Stromal cell of bone marrow (primary cell): Measurements from ENCODE around the gene VAV2.
"Not testable (repeated sequence)": the region's sequence is repeated elsewhere in the genome, so short reads cannot be mapped to it uniquely, and the experiment has no call there.

Experiments used
- DNase-seq: peaks from one replicate; pipeline ENCODE4 v3.0.0-alpha.2; 2012; ENCODE audit warnings: low read depth

VAV2 gene

DNA sequence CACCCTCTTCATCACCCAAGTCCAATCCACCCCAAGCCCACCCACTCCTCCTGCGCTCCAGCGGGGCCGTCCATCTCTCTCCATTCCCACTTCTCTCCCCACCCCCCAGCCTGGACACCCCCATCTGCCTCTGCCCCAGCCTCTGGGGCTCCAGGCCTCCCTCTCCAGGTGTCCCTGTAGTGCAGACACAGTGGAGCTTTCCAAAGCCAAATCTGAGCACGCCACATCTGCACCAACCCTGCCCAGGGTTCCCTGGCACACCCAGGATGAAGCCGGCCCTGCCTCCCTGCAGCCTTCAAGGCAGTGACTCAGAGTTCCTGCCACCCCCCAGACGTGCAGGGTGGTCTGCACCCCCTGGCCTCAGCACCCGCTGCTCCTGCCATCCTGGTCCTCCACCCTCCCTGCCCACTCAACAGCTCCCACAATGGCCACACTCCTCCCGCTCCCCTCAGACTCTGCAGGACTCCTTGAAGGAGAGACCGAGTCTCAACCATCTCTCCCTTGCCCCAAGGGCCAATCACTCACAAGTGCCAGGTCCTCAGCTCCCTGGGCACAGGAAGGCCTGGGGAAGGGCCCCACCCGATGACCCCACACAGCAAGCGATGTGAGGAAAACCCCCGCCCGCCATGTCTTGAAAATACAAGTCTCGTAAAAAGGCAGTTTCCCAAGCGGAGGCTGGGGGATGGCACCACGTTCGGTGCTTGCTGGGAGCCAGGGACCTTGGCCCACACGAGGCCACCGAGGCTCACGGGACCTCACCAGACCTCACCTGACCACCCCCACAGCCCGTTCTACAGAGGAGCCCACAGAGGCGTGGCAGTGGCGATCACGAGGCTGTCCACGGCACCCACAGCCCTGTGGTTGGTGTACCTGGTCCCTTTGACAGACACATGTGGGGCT lies 22.2 kb downstream of the VAV2 start:
- no peak for DNase-seq

DNA sequence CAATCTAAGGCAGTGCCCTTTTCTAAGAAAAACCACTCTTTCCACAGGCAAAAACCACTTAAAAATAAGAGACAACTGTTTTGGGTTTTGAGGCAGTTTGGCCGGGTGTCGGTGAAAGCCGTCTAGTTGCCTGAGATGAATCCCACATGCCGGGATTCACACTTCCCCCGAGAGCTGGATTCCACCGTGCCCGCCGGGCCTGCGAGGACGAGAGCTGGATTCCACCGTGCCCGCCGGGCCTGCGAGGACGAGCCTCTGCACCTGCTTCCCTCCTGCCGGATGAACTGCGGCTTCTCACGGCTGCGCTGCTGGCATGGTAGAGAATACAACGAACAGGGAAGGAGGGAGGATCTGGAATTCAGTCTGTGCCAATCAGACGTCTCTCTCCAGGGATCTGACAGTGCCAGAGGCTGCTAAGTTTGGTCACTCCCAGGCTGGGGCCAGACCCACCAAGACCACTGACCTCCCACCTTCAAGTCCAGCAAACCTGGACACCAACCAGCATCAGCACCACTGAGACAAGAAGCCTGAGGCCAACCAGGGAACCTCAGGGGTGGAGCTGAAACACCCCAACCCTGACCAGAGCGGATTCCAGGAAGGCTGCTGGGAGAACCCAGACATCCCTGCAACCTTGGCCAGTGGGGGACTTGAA lies 23.0 kb downstream of the VAV2 start:
- no peak for DNase-seq

DNA sequence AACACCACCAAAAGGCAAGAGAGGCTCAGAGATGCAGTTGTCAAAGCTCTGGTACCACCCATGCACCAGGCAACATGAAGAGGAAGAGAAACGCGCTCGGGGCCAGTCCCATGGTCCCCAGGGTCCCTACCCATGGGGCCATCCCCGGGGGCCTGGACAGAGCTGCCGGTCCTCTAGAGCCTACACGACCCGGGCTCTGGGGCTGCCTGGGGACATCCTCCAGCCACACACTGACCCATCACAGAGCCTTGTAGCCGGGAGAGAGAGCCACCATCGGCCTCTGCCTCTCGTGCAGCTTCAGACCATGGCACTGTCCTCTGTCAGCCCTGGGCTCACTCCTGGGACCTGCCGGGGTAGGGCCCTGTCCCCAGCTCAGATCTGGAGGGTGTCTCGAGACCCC lies 23.7 kb downstream of the VAV2 start:
- no peak for DNase-seq

DNA sequence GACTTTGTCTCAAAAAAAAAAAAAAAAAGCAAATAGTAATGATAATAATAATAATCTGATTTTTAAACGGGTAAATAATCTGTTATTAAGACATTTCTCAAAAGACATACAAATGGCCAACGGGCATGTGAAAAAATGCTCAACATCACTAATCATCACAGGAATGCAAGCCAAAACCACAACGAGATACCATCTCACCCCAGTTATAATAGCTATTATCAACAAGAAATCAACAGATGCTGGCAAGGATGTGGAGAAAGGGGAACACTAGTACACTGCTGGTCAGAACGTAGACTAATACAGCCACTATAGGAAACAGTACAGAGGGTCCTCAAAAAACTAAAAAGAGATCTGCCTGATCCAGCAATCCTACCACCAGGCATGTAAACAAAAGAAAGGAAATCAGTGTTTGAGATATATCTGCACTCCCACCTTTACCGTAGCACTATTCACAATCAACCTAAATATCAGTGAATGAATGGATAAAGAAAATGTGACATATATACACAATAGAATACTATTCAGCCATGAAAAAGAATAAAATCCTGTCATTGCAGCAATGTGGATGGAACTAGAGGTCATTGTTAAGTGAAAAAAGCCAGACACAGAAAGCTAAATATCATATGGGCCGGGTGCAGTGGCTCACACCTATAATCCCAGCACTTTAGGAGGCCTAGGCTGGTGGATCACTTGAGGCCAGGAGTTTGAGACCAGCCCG lies 24.9 kb downstream of the VAV2 start:
- no peak for DNase-seq

DNA sequence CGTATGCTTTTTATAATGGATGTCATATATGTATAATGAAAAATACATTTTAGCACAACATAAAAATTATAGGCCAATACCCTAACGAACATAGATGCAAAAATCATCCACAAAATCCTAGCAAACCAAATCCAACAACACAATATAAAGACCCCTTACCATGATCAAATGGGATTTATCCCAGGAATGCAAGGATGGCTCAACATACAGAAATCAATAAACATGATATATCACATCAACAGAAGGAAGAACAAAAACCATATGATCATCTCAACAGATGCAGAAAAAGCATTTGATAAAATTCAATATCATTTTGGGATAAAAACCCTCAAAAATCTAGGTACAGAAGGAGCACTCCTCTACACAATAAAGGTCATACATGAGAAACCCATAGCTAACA lies 27.7 kb downstream of the VAV2 start:
- DNase-seq, result no peak

DNA sequence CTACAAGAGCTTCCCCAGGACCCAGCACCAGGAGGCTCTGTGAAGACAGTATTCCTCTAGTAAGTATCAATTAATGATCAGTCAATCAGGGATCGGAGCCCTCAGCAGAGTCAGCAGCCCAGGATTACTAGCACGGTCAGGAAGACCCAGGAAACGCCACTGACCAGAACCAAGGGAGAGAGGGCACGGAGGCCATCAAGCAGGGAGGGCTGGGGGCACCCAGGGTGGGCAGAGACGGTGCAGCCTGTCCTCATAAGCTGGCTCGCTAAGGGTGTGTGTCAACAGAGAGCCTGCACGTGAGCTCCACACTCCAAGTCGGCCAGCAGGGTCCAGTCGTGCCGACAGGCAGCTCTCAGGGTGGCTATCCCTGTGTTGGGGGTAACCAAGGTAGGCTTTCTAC lies 29.0 kb downstream of the VAV2 start:
- DNase-seq, result no peak

DNA sequence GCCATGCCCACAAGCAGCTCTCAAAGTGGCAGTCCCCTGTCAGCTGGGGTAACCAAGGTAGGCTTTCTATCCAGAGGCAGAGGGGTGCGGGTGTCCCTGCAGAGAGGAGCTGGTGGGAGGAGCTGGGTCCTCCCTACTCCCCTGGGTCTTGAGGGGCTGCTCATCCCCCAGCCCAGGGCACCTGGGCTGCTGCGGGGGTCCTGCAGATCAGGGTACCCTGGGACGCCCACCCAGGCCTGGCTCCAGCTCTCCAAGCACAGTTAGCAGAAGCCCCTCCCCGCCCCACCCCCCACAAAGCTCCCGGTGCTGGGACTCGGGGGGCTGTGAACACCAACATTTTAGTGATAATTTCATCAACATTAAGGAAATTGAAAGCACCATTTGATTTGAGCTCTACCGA lies 29.8 kb downstream of the VAV2 start:
- DNase-seq, result no peak

DNA sequence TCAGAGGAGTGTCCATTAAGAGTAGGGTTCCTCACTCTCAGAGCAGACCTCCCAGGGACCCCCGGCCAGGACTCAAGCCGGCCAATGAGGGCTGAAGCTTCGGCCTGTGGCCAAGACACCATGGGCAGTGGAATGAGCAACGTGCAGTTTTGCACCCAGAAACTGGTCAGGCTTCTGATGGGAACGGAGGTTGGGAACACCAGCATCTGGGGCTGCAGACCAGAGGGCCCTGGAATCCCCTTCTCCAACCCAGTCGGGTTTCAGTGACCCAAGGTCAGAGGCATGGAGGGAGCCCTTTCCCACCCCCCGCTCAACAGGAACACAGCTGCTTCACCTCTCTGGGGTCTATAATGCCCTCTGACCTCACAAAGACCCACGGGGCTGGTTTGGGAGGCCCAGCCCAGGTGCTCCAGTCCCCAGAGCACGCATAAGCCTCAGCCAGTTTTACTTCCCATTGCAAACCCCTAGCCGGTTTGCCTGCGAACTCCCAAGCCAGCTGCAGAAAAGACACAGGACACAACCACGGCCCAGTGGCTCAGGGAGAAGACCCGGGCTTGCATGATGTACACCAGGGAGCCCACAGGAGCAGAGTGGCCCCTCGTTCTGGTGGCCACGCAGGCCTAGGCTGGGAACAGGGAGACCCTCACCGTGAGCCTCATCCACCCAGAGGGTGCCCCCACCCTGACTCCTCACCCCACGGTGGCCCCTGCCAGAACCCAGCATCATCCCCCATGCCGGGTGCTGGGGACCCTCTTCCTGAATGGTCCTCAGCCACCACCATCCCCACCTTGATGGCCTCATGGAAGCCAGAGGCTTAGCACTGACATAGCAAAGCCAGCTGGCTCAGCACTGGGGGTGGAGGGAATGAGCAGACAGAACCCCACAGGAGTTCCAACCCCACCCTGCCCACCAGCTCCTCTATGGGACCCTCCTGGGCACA lies 30.6 kb downstream of the VAV2 start:
- DNase-seq, result no peak

DNA sequence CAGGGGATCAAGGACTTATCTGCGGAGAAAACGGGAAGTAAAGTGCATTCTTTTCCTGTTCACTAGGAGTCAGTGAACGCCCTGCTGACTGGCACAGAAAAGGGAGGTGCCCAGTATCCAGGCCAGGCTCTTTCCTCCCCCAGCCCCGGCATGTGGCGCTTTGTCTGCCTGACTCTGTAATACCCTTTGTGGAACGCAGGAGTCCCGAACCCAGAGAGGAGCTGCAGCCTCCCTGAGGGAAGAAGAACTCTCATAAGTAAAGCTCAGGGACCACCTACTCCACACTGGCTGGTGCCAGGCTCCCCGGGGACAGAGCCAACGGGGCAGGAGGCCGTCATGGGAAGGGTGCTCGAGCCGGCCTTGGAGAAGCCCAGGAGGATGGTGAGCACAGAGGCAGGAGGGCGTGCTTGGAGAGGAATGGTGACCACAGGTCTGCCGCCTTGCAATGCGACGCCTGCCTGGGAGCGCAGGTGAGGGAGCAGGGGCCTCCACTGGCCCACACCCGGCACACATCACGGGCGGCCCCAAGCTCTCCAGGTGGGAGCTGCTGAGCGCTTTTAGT lies 31.5 kb downstream of the VAV2 start:
- DNase-seq, result no peak

DNA sequence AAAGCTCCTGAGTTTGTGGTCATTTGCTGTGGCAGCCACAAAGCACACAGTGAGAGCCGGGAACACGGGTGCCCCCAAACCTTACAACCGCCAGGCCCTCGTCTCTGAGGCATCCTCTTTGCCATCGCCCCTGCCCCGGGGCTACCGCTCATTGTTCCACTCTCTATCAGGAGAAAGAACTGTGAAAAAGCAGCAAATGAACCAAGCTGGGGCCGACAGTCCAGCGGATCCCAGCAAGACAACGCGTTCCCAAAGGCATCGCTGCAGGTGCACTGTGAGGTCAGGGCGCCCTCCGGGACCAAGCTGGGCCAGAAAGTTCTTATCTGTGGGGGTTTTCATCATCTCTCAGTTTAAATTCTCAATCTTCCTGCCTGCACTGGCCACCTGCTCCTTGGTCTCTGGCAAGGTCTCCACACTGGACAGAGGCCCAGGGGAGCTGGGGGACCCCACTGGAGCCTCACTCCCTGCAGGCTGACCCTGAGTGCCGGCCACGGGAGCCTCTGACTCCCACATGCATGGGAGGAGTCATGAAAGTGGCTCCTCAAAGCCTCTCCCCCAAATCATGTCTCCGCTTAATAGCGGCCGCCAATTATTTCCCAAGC lies 32.1 kb downstream of the VAV2 start:
- DNase-seq, result no peak

DNA sequence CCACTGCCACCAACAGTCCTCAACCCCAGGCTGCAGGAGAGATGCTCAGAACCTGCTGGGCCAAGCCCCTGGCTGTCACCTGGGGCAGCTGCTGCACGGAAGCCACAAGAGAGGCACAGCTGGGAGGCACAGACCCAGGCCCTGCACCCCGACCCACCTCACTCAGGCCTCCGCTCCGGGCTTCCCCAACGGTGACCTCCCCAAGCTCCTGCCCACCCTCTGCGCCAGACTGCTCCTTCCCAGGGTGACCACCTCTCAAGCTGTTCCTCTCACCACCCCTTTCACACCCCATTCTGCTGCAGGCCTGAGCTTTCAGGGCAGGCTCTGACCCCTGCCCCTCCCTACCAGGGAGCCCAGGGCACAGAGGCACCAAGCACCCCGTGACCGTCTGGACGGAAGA lies 33.0 kb downstream of the VAV2 start:
- no peak for DNase-seq

DNA sequence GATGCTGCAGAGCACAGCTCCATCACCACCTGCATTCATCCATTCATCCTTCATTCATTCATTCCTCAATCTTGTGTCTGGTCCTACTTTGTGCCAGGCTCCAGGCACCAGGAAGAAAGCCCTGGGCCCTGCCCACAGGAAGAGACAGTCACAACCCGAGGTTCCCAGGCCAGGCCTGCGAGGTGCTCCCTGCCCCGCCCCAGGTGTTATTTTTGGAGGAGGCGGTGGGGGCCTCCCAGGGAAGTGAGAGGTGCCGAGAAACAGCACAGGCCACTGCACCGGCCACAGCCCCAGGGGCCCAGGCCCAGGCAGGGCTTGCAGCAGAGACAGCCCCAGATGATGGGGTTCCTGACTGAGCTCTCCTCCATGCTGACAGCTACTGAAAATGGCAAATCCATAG lies 33.4 kb downstream of the VAV2 start:
- no peak for DNase-seq

DNA sequence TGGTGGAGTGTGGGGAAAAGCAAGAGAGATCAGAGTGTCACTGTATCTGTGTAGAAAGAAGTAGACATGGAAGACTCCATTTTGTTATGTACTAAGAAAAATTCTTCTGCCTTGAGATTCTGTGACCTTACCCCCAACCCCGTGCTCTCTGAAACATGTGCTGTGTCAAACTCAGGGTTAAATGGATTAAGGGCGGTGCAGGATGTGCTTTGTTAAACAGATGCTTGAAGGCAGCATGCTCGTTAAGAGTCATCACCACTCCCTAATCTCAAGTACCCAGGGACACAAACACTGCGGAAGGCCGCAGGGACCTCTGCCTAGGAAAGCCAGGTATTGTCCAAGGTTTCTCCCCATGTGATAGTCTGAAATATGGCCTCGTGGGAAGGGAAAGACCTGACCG lies 34.4 kb downstream of the VAV2 start:
- not testable (repeated sequence) for DNase-seq

DNA sequence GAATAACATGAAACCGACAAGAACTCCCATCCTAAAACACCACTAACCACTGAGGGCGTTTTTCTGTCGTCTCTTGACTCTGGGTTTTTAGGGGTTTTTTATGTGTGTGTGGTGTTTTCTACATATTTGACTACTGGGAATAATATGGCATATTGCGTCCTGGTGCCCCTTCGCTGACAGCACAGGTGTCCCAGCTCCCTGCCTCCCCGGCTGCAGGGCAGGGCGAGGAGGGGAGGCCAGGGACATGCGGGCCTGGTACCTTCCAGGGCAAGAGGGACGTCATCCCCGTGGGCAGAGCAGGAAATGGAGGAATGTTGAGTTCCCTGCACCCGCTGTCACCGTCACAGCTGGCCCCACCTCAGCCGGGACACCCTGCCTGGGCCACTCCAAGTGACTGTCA lies 34.8 kb downstream of the VAV2 start:
- no peak for DNase-seq

DNA sequence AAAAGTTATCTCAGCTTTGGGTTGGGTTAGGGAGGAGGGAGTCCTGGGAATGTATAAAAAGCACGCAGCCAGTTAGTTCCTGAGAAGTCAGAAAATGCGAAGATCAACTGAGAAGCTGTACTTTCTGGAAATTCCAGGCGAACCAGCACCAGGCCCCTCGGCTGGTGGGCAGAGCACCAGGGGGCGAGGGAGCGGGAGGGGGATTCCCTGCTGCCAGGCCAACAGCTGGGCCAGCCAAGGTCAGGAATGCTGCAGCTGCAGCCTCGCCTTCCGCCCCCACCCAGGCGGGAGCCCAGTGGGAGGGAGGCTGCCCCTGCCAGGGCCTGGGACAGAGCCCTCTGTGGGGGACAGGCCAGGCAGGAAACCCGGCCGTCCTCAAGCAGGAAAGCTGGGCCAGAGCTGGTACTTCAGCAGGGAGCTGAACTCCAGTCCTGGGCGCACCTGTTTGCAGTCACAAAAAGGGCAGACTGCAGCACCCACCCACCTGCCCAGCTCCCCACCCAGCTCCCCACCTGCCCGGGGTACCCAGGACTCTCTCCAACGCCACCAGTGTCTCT lies 35.5 kb downstream of the VAV2 start:
- no peak for DNase-seq

DNA sequence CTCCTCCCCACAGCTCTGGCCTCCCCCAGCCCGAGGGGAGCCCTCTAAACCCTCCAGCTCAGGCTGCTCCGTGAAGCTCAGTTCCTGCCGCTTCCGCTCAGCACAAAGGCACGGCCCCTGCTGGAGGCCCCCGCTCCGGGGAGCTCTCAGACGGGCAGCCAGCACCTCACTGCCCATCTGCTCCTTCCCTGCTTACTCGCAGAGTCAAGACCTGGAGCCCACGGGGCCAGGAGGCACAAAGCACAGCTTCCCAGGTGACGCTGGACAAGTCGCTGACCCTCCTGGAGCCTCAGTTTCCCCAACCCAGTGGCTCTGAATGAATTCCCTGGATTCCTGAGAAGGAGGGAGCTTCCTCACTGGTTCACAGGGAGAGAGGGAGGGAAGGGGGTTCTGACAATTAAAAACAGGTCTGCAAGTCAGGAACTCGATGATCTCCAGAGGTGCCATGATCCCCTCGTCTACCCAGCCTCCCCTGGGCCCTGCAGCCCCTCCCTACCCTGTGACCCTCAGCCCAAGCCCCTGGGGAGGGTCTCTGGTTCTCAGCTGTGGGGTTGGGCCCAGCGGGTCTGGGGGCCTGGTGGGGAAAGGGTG lies 36.2 kb downstream of the VAV2 start:
- DNase-seq, result no peak

DNA sequence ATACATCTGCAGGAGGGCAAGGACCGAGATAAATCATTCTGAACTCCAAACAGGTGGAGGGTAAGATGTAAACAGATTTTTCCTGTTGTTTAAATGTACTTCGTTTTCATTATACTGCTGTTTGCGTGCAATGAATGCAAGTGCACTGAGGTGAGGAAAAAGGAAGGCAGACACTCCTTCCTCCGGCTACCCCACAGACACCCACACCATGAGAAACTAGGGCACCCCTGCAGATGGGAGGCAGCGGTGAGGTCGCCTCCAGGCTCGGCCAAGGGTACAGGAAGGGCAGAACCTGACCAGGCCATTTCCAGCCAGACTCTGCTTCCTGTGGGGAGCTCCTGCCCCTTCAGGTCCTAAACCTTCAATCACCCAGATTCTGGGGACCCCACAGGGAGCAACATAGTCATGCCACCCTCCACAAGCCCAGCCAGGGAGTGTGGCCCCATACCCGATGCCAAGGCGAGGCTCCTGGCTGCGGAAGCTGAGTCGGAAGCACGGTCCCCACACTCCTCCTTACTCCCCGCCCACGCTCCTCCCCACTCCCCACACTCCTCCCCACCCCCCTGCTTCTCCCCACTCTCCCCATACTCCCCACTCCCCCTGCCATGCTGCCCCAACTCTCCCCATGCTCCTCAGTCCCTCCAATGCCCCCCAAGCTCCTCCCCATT lies 37.1 kb downstream of the VAV2 start:
- DNase-seq, result no peak

DNA sequence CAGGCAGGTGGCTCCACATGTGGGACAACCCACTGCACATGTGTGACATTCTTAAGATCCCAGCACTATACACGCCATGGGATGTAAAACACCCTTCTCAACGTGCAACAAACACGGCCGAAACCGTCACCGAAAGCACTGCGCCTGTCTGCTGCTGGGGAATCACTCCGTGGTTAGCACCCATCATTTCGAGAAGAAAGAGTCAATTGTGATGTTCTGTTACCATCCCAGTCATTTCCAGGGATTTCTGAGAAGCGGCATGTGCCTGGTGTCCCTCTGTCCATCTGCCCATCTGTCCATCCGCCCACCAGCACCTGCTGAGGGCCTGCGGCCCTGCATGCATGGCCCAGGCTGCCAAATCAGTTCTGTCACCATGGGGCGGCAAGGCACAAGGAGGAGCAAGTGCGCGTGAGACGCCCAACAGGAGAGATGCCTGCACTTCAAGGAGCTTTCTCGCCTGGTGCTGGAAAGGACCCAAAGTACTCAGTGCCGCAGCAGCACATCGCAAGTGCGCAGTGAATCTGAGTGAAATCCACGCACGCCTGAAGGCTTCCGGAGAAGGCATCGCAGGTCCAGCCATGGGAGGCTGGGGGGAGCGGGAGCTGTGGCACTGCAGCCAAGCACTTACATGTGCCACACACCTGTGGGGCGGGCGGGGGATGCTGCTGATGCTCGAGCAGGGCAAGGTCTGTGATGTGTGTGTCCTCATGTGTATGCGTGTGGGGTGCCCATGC lies 38.0 kb downstream of the VAV2 start:
- DNase-seq, result no peak

DNA sequence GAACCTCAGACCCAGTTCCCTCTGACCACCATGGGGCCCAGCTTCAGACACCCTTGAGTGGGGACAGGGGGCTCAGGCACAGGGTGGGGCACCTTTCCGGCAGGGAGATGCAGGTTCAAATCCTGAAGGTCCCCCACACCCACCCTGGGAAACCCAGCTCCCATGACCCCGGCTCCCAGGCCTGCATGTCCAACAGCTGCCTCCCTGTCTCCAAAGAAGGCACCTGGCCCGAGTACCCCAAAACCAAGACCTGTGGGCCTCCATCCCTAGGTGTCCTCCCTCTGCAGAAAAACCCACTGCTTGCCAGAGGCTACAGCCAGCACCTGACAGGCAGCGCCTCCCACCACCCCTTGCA lies 38.5 kb downstream of the VAV2 start:
- DNase-seq, result no peak
